ENCODE data around the gene DLGAP4.

DLGAP4 gene

DNA sequence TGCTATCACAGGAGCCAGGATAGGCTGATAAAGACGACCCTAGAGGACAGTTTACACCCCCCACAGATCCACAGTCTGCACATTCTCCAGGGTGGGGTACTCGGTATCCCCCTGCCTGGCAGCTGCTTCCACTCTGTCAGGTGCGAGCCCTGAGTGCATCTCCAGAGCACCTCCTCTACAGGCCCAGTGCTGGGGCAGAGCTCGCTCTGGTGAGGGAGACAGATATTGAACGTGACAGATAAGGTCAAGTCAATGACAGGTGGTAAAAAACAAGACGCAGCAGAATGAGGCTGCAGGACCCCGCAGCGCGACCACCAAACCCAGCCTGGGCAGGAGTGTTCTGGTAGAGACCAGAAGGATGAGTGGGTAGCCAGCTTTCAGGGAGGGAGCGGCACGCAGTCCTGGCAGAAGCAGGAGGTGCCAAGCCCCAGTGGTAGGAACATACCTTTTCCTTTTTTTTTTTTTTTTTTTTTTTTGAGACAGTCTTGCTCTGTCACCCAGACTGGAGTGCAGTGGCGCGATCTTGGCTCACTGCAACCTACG lies 222.8 kb downstream of the DLGAP4 start:
- no peak overlapping the region for H3K4me3 Mint-ChIP-seq
- H3K4me1 Mint-ChIP-seq: peaks cover 14% of the 10 kb centered on the region
- peaks cover 40% of the 10 kb centered on the region for H3K36me3 Mint-ChIP-seq (ENCODE audit: low read depth)
- H3K27me3 Mint-ChIP-seq (ENCODE audit: low read depth, poor library complexity): peaks cover 4% of the 10 kb centered on the region
- no peaks in the 10 kb centered on the region for H3K9me3 Mint-ChIP-seq
- peak overlapping the region; percentile 64 for H3K27ac Mint-ChIP-seq
- no peak for DNase-seq
- TF ChIP-seq, protein P1, sequence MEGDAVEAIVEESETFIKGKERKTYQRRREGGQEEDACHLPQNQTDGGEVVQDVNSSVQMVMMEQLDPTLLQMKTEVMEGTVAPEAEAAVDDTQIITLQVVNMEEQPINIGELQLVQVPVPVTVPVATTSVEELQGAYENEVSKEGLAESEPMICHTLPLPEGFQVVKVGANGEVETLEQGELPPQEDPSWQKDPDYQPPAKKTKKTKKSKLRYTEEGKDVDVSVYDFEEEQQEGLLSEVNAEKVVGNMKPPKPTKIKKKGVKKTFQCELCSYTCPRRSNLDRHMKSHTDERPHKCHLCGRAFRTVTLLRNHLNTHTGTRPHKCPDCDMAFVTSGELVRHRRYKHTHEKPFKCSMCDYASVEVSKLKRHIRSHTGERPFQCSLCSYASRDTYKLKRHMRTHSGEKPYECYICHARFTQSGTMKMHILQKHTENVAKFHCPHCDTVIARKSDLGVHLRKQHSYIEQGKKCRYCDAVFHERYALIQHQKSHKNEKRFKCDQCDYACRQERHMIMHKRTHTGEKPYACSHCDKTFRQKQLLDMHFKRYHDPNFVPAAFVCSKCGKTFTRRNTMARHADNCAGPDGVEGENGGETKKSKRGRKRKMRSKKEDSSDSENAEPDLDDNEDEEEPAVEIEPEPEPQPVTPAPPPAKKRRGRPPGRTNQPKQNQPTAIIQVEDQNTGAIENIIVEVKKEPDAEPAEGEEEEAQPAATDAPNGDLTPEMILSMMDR (IDR thresholded peaks at IDR 0.05): no peak

DNA sequence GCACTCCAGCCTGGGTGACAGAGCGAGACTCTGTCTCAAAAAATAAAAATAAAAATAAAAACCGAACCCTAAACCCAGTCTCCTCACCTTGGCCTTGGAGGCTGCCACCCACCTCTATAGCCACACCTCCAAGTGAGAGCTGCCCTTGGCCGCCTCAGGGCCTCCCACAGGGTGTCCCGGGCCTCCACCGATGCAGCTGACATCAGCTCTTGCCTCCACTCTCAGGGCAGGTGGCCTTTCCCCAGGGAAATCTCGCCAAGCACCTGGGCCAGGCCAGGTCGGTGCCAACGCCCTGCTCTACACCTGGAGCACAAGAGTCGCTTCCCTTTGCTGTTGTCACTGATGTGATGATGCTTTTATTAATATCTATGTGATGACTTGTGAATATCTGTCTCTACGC lies 226.2 kb downstream of the DLGAP4 start:
- H3K27ac Mint-ChIP-seq: no peak overlapping the region
- TF ChIP-seq, protein P1 (IDR thresholded peaks at IDR 0.05): no peak

DNA sequence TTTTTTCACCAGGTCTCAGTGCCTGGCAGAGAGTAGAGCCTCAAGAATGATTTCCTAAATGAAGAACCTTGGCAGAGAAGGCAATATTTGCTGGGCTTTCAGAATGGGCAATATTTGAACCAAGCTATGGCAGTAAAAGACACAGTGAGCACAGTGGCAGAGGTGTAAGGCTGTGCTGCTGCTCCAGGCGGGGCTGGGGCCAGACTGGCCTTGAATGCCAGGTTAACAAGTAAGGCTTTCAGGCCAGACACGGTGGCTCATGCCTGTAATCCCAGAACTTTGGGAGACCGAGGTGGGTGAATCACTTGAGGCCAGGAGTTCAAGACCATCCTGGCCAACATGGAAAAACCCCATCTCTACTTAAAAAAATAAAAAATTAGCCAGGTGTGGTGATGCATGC lies 226.7 kb downstream of the DLGAP4 start:
- Mint-ChIP-seq H3K4me3 (no peak overlapping the region), H3K4me1 (no peaks in the 10 kb centered on the region), H3K27me3 (ENCODE audit: low read depth, poor library complexity) (peaks cover 7% of the 10 kb centered on the region), H3K36me3 (ENCODE audit: low read depth) (peaks cover 15% of the 10 kb centered on the region), H3K27ac (no peak overlapping the region), H3K9me3 (no peaks in the 10 kb centered on the region)
- TF ChIP-seq, protein P1 (IDR thresholded peaks at IDR 0.05): no peak
- no peak for DNase-seq

More for the DNA sequence above, 226.2 kb downstream of the DLGAP4 start:
- no peak for DNase-seq
- Mint-ChIP-seq H3K9me3 (no peaks in the 10 kb centered on the region), H3K4me3 (no peak overlapping the region), H3K4me1 (peaks cover 2% of the 10 kb centered on the region), H3K27me3 (ENCODE audit: low read depth, poor library complexity) (peaks cover 7% of the 10 kb centered on the region), H3K36me3 (ENCODE audit: low read depth) (peaks cover 19% of the 10 kb centered on the region)

DNA sequence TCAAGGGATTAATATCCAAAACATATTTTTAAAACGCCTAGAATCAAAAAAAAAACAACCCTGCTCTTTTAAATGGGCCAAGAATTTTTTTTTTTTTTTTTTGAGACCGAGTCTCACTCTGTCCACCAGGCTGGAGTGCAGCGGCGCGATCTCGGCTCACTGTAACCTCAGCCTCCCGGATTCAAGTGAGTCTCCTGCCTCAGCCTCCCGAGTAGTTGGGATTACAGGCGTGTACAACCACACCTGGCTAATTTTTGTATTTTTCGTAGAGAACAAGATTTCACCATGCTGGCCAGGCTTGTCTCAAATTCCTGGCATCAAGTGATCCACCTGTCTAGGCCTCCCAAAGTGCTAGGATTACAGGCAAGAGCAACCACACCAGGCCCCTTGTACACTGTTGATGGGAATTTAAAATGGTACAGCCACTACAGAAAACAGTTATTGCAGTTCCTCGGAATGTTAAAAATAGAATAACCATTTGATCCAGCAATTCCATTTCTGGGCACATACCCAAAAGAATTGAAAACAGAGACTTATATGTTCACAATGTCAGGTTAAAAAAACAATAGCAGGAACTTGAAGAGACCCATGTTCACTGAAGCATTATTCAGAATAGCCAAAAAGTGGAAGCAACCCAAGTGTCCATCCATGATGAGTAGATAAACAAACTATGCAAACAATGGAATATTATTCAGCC lies 232.0 kb downstream of the DLGAP4 start:
- Mint-ChIP-seq H3K4me3 (no peak overlapping the region), H3K36me3 (ENCODE audit: low read depth) (no peaks in the 10 kb centered on the region), H3K27me3 (ENCODE audit: low read depth, poor library complexity) (peaks cover 10% of the 10 kb centered on the region), H3K27ac (no peak overlapping the region), H3K9me3 (no peaks in the 10 kb centered on the region), H3K4me1 (peaks cover 31% of the 10 kb centered on the region)
- DNase-seq: no peak
- TF ChIP-seq, protein P1 (IDR thresholded peaks at IDR 0.05): no peak

DNA sequence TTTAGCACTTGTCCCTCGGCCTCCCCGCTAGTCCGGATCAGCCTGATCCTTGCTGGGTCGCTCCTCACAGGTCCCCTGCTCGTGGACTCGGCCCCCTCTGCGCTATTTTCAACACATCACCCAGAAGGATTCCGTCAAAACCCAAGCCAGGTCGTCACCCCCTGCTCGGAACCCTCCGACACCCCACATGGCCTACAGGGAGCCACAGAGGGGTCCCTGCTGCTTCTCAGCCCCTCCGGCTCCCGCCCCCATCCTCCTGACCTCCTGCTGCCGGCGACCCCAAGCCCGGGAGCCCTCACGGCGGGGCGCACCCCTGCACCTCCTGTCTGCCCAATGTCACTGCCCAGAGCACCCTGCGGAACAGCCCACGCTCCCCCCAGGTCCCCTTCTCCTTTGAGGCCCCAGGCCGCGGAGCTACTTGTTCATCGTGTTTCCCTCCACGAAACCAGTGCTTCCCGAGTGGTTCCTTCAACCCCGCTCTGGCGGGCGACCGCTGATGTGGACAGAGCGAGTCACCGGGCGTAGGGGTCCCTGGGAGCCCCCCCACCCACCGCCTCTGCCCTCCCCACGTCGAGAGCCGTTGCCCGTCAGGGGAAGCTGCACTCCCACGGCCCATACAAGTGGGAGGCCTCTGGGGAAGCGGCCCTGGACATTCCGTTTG lies 234.5 kb downstream of the DLGAP4 start:
- H3K27me3 Mint-ChIP-seq (ENCODE audit: low read depth, poor library complexity): peaks cover 3% of the 10 kb centered on the region
- no peaks in the 10 kb centered on the region for H3K9me3 Mint-ChIP-seq
- TF ChIP-seq, protein P1 (IDR thresholded peaks at IDR 0.05): no peak
- peak; percentile 35 for DNase-seq
- peak overlapping the region; percentile 77 for H3K4me3 Mint-ChIP-seq
- H3K36me3 Mint-ChIP-seq (ENCODE audit: low read depth): peaks cover 15% of the 10 kb centered on the region
- peaks cover 49% of the 10 kb centered on the region for H3K4me1 Mint-ChIP-seq
- H3K27ac Mint-ChIP-seq: no peak overlapping the region
